ENCODE measurements around the gene SERPINB11. TPM values are rescaled to one million over a fixed set of nuclear protein-coding genes. Genes with fewer than 3 reads are reported as not detected.
"Not testable (repeated sequence)": the region's sequence is repeated elsewhere in the genome, so short reads cannot be mapped to it uniquely, and the experiment has no call there.

Gene SERPINB11
- total RNA-seq, 2 experiments from 2014 or later, result not detected

GRCh38 chr18:63752636-63753035, 49.9 kb downstream of the SERPINB11 start:
- POLR2A ChIA-PET, result no interaction called here
- Mint-ChIP-seq H3K27me3 (no peaks in the 10 kb centered on the region), H3K36me3 (ENCODE audit: low read depth) (no peaks in the 10 kb centered on the region), H3K27ac (no peak overlapping the region), H3K4me3 (no peak overlapping the region), H3K4me1 (no peaks in the 10 kb centered on the region), H3K9me3 (no peaks in the 10 kb centered on the region)
- DNase-seq, result no peak
- CTCF ChIA-PET, result no interaction called here

- Mint-ChIP-seq H3K36me3 (ENCODE audit: low read depth) (no peaks in the 10 kb centered on the region), H3K27me3 (no peaks in the 10 kb centered on the region), H3K4me1 (no peaks in the 10 kb centered on the region), H3K4me3 (no peak overlapping the region), H3K9me3 (no peaks in the 10 kb centered on the region), H3K27ac (no peak overlapping the region)
- DNase-seq, result no peak
- ChIA-PET CTCF (no interaction called here), POLR2A (no interaction called here)
Observed at GRCh38 chr18:63753676-63754075, 50.9 kb downstream of the SERPINB11 start.

GRCh38 chr18:63757541-63757940, 54.8 kb downstream of the SERPINB11 start:
- no peaks in the 10 kb centered on the region for H3K27me3 Mint-ChIP-seq
- no peaks in the 10 kb centered on the region for H3K4me1 Mint-ChIP-seq
- H3K36me3 Mint-ChIP-seq (ENCODE audit: low read depth), result no peaks in the 10 kb centered on the region
- no peak overlapping the region for H3K27ac Mint-ChIP-seq
- no peak for DNase-seq
- ChIA-PET POLR2A (no interaction called here), CTCF (no interaction called here)
- no peak overlapping the region for H3K4me3 Mint-ChIP-seq
- H3K9me3 Mint-ChIP-seq, result peaks cover 9% of the 10 kb centered on the region

- no peaks in the 10 kb centered on the region for H3K36me3 Mint-ChIP-seq (ENCODE audit: low read depth)
- no peak for DNase-seq
- H3K27ac Mint-ChIP-seq, result no peak overlapping the region
- peaks cover 9% of the 10 kb centered on the region for H3K9me3 Mint-ChIP-seq
- H3K4me1 Mint-ChIP-seq, result no peaks in the 10 kb centered on the region
- H3K27me3 Mint-ChIP-seq, result no peaks in the 10 kb centered on the region
- no peak overlapping the region for H3K4me3 Mint-ChIP-seq
- ChIA-PET POLR2A (no interaction called here), CTCF (no interaction called here)
Observed at GRCh38 chr18:63758615-63759240, 56.0 kb downstream of the SERPINB11 start.

GRCh38 chr18:63759786-63760185, 57.0 kb downstream of the SERPINB11 start:
- H3K27me3 Mint-ChIP-seq; H3K4me1 Mint-ChIP-seq; H3K4me3 Mint-ChIP-seq; POLR2A ChIA-PET; H3K9me3 Mint-ChIP-seq; DNase-seq; H3K36me3 Mint-ChIP-seq (ENCODE audit: low read depth); CTCF ChIA-PET; H3K27ac Mint-ChIP-seq: not testable (repeated sequence)

GRCh38 chr18:63762518-63762917, 59.8 kb downstream of the SERPINB11 start:
- CTCF ChIA-PET, result no interaction called here
- POLR2A ChIA-PET, result no interaction called here
- H3K27ac Mint-ChIP-seq, result no peak overlapping the region

GRCh38 chr18:63763831-63764600, 61.3 kb downstream of the SERPINB11 start:
- CTCF ChIA-PET, result no interaction called here
- Mint-ChIP-seq H3K4me1 (no peaks in the 10 kb centered on the region), H3K36me3 (ENCODE audit: low read depth) (no peaks in the 10 kb centered on the region), H3K27ac (no peak overlapping the region), H3K27me3 (peaks cover 2% of the 10 kb centered on the region), H3K9me3 (peaks cover 9% of the 10 kb centered on the region), H3K4me3 (no peak overlapping the region)
- DNase-seq, result no peak
- POLR2A ChIA-PET, result no interaction called here

More at GRCh38 chr18:63762518-63762917, 59.8 kb downstream of the SERPINB11 start:
- H3K36me3 Mint-ChIP-seq (ENCODE audit: low read depth), result no peaks in the 10 kb centered on the region
- H3K9me3 Mint-ChIP-seq, result peaks cover 9% of the 10 kb centered on the region
- DNase-seq, result no peak
- H3K27me3 Mint-ChIP-seq, result peaks cover 2% of the 10 kb centered on the region
- no peak overlapping the region for H3K4me3 Mint-ChIP-seq
- no peaks in the 10 kb centered on the region for H3K4me1 Mint-ChIP-seq

- H3K4me3 Mint-ChIP-seq, result no peak overlapping the region
- H3K36me3 Mint-ChIP-seq (ENCODE audit: low read depth), result no peaks in the 10 kb centered on the region
- no peak for DNase-seq
- no peaks in the 10 kb centered on the region for H3K4me1 Mint-ChIP-seq
- POLR2A ChIA-PET, result no interaction called here
- CTCF ChIA-PET, result no interaction called here
- no peaks in the 10 kb centered on the region for H3K9me3 Mint-ChIP-seq
- peaks cover 7% of the 10 kb centered on the region for H3K27me3 Mint-ChIP-seq
- H3K27ac Mint-ChIP-seq, result no peak overlapping the region
Observed at GRCh38 chr18:63765837-63766236, 63.1 kb downstream of the SERPINB11 start.

Other genes starting within 250 kb of the SERPINB11 start
- gene SERPINB5, start 226.0 kb upstream of the SERPINB11 start, total RNA-seq, result not detected
- not detected for gene SERPINB12, start 160.6 kb upstream of the SERPINB11 start, total RNA-seq
- not detected for gene SERPINB13, start 115.6 kb upstream of the SERPINB11 start, total RNA-seq
- not detected for gene SERPINB4, start 58.7 kb upstream of the SERPINB11 start, total RNA-seq
- not detected for gene SERPINB3, start 41.1 kb upstream of the SERPINB11 start, total RNA-seq
- gene SERPINB7, start 72.5 kb downstream of the SERPINB11 start, total RNA-seq, result not detected
- not detected for gene SERPINB2, start 184.7 kb downstream of the SERPINB11 start, total RNA-seq
- gene SERPINB10, start 205.0 kb downstream of the SERPINB11 start, total RNA-seq, result not detected
- 1 to 10 TPM in 1 of 2 experiments, under 1 TPM in 1; 0.94 to 1.0 TPM for gene HMSD, start 246.3 kb downstream of the SERPINB11 start, total RNA-seq